Measurements from ENCODE around the gene RALGDS.

RALGDS gene

GRCh38 chr9:133147412-133148198, 26.6 kb upstream of the RALGDS start:
- Histone ChIP-seq H3K4me2 (peak overlapping the region; percentile 93 to 99 (median 97)), H3K9ac (peak overlapping the region; percentile 95 to 100 (median 98)), H3K36me3 (peaks cover 0 to 20% (median 7%) of the 10 kb centered on the region in 11 experiments; a peak in 7 of 22 replicates), H3K27ac (peak overlapping the region; percentile 94 to 99 (median 98); a peak in 21 of 22 replicates), H3K4me3 (peak overlapping the region; percentile 81 to 99 (median 96)), H3K9me3 (replicated peaks in 1 of 11) (no peaks in the 10 kb centered on the region), H3K27me3 (no peaks in the 10 kb centered on the region), H4K20me1 (peaks cover 45 to 79% (median 61%) of the 10 kb centered on the region in 11 experiments), H3K4me1 (peaks cover 54 to 81% (median 69%) of the 10 kb centered on the region in 10 experiments)
- no peak for TF ChIP-seq Cebpa-rat (IDR thresholded peaks at IDR 0.05)

GRCh38 chr9:133146746-133147411, 25.8 kb upstream of the RALGDS start:
- H3K9me3 ChIP-seq (replicated peaks in 1 of 11) = no peaks in the 10 kb centered on the region
- H3K36me3 ChIP-seq = peaks cover 0 to 20% (median 7%) of the 10 kb centered on the region in 11 experiments; a peak in 7 of 22 replicates
- TF ChIP-seq Cebpa-rat (IDR thresholded peaks at IDR 0.05) = no peak
- H3K9ac ChIP-seq = peak overlapping the region; percentile 95 to 100 (median 98); a peak in 21 of 22 replicates
- H3K4me3 ChIP-seq = peak overlapping the region; percentile 81 to 99 (median 96); a peak in 17 of 20 replicates
- no peaks in the 10 kb centered on the region for H3K27me3 ChIP-seq
- H3K27ac ChIP-seq = peak overlapping the region in 9 of 11 experiments; percentile 21 to 99 (median 98); a peak in 7 of 22 replicates
- H4K20me1 ChIP-seq = peaks cover 52 to 79% (median 64%) of the 10 kb centered on the region in 11 experiments
- peak overlapping the region; percentile 93 to 99 (median 97) for H3K4me2 ChIP-seq
- peaks cover 61 to 85% (median 77%) of the 10 kb centered on the region in 10 experiments for H3K4me1 ChIP-seq

- H3K4me1 ChIP-seq = peaks cover 77 to 88% (median 84%) of the 10 kb centered on the region in 10 experiments
These were observed 24.1 kb upstream of the RALGDS start for GRCh38 chr9:133144904-133145851.

GRCh38 chr9:133144142-133144903, 23.3 kb upstream of the RALGDS start:
- H3K27ac ChIP-seq = peak overlapping the region in 10 of 11 experiments; percentile 24 to 71 (median 52); a peak in 18 of 22 replicates

More at GRCh38 chr9:133144904-133145851, 24.1 kb upstream of the RALGDS start:
- Histone ChIP-seq H4K20me1 (peaks cover 65 to 83% (median 80%) of the 10 kb centered on the region in 11 experiments), H3K27ac (peak overlapping the region in 10 of 11 experiments; percentile 24 to 71 (median 50); a peak in 16 of 22 replicates), H3K9ac (peak overlapping the region; percentile 50 to 100 (median 76); a peak in 21 of 22 replicates), H3K4me3 (peak overlapping the region in 9 of 10 experiments; percentile 21 to 58 (median 41); a peak in 13 of 20 replicates), H3K27me3 (no peaks in the 10 kb centered on the region), H3K36me3 (peaks cover 0 to 23% (median 9%) of the 10 kb centered on the region in 11 experiments; a peak in 8 of 22 replicates), H3K9me3 (replicated peaks in 1 of 11) (no peaks in the 10 kb centered on the region), H3K4me2 (peak overlapping the region; percentile 80 to 99 (median 97))
- TF ChIP-seq Cebpa-rat (IDR thresholded peaks at IDR 0.05) = no peak

GRCh38 chr9:133143639-133144141, 22.6 kb upstream of the RALGDS start:
- Histone ChIP-seq H3K4me3 (peak overlapping the region; percentile 26 to 58 (median 42); a peak in 18 of 20 replicates), H4K20me1 (peaks cover 74 to 98% (median 94%) of the 10 kb centered on the region in 11 experiments), H3K27me3 (no peaks in the 10 kb centered on the region), H3K27ac (peak overlapping the region in 10 of 11 experiments; percentile 24 to 71 (median 52); a peak in 16 of 22 replicates), H3K36me3 (peaks cover 0 to 34% (median 10%) of the 10 kb centered on the region in 11 experiments; a peak in 14 of 22 replicates), H3K4me2 (peak overlapping the region; percentile 80 to 99 (median 97)), H3K9ac (peak overlapping the region; percentile 50 to 100 (median 69)), H3K9me3 (replicated peaks in 1 of 11) (no peaks in the 10 kb centered on the region), H3K4me1 (peaks cover 71 to 91% (median 86%) of the 10 kb centered on the region in 10 experiments)
- no peak for TF ChIP-seq Cebpa-rat (IDR thresholded peaks at IDR 0.05)

More at GRCh38 chr9:133144142-133144903, 23.3 kb upstream of the RALGDS start:
- Histone ChIP-seq H3K4me1 (peaks cover 70 to 85% (median 82%) of the 10 kb centered on the region in 10 experiments), H4K20me1 (peaks cover 70 to 92% (median 87%) of the 10 kb centered on the region in 11 experiments), H3K36me3 (peaks cover 0 to 28% (median 9%) of the 10 kb centered on the region in 11 experiments; a peak in 13 of 22 replicates), H3K27me3 (no peaks in the 10 kb centered on the region), H3K9me3 (replicated peaks in 1 of 11) (no peaks in the 10 kb centered on the region), H3K4me2 (peak overlapping the region; percentile 80 to 99 (median 97)), H3K4me3 (peak overlapping the region; percentile 26 to 58 (median 42); a peak in 18 of 20 replicates), H3K9ac (peak overlapping the region; percentile 50 to 100 (median 69))
- no peak for TF ChIP-seq Cebpa-rat (IDR thresholded peaks at IDR 0.05)

- H3K9ac ChIP-seq = peak overlapping the region in 10 of 11 experiments; percentile 32 to 100 (median 52); a peak in 17 of 22 replicates
- peaks cover 78 to 97% (median 91%) of the 10 kb centered on the region in 10 experiments for H3K4me1 ChIP-seq
- TF ChIP-seq Cebpa-rat (IDR thresholded peaks at IDR 0.05) = no peak
- no peaks in the 10 kb centered on the region for H3K27me3 ChIP-seq
- H3K4me3 ChIP-seq = no peak overlapping the region
- peak overlapping the region; percentile 80 to 99 (median 97) for H3K4me2 ChIP-seq
- no peaks in the 10 kb centered on the region for H3K9me3 ChIP-seq (replicated peaks in 1 of 11)
- peaks cover 77 to 100% (median 99%) of the 10 kb centered on the region in 11 experiments for H4K20me1 ChIP-seq
- peak overlapping the region in 9 of 11 experiments; percentile 4 to 54 (median 35); a peak in 11 of 22 replicates for H3K27ac ChIP-seq
- peaks cover 0 to 41% (median 15%) of the 10 kb centered on the region in 11 experiments; a peak in 16 of 22 replicates for H3K36me3 ChIP-seq
These were observed 21.9 kb upstream of the RALGDS start for GRCh38 chr9:133142684-133143622.
